GM19395 (cell line): ENCODE data around the gene ANKHD1.
"Not testable (repeated sequence)": the region's sequence is repeated elsewhere in the genome, so short reads cannot be mapped to it uniquely, and the experiment has no call there.

Experiments
- ATAC-seq: cut with Tn5 transposase; IDR thresholded peaks from one replicate; pipeline ENCODE4 v1.9.1; 2021; ENCODE audit warnings: mild to moderate bottlenecking, moderate library complexity; ENCODE audit not compliant: unreplicated experiment

Gene ANKHD1

DNA sequence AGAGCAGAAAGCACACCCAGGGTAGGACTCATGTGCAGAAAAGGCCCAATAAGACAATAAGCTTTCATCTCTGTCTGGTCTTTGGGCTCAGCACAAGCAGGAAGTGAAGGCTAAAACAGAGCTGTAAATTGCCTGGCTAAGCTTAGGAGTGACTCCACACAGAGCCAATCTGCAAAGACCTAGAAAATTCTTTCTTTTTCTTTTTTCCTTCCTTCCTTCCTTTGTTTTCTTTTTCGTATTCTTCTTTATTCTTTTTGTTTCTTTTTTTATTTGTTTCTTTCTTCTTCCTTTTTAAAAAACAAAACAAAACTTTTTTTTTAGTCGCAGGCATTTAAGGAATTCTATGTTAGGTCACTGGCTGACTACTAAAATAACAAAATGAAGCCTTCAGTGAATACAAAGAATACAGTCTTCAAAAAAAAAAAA, 175.2 kb downstream of the ANKHD1 start:
- no peak for ATAC-seq

DNA sequence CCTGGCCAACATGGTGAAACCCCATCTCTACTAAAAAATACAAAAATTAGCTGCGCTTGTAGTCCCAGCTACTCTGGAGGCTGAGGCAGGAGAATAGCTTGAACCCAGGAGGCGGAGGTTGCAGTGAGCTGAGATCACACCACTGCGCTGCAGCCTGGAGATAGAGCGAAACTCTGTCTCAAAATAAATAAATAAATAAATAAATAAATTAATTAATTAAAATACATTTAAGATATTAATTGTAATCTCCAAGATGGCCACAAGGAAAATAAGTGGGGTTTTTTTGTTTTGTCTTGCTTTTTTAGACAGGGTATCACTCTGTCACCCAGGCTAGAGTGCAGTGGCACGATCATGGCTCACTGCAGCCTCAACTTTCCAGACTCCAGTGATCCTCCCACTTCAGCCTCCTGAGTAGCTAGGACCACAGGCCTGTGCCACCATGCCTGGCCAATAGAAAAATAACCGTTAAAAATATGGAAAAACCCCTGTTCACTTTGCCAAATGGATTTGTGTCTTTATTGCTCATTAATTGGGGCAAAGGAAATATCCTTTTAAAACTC, 177.6 kb downstream of the ANKHD1 start:
- ATAC-seq, result not testable (repeated sequence)

DNA sequence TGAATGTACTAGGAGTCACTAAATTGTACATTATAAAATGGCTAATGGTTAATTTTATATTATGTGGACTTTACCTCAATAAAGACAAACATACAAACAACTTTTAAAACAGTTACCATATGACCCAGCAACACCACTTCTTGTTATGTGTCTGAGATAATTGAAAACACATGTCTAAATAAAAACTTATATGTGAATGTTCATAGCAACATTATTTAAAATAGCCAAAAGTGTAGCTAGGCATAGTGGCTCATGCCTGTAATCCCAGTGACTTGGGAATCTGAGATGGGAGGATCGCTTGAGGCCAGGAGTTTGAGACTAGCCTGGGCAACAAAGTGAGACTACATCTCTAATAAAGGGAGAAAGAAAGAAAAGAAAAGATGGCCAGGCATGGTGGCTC, 185.9 kb downstream of the ANKHD1 start:
- no peak for ATAC-seq

DNA sequence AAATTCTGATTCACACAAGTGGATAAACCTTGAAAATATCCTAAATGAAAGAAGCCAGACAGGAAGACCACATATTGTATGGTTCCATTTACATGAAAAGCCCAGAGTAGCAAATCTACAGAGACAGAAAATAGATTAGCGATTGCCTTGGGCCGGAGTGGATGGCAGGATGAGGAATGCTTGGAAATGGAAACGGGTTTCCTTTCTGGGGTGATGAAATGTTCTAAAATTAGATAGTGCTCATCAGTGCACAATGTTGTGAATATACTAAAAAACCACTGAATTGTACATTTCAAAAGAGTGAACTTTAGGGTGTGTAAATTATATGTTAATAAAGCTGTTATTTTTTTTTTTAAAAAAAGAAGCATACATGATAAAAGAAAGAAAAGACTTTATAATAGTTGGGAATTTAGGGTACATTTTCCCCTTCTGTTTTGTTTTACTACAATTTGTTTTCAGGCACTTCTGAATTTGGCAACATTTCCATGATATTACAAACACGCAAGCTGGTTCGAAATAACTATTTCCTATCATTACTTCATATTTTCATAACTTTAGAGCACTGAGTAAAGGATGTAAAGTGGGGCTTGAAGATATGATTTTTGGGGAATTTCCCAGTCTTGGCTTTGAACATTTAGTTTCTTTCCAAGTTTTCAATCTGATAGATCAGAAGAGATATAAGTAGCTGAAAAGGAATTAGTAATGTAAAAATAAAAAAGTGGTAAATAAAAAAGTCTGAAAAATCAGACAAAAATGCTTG, 186.9 kb downstream of the ANKHD1 start:
- no peak for ATAC-seq
